Adrenal gland (tissue), 12 donors: ENCODE results near the gene SWI5. TPM values are rescaled to one million over a fixed set of nuclear protein-coding genes. Genes with fewer than 3 reads are reported as not detected.

Experiments
- DNase-seq, 7 donors: peaks; one replicate each; pipeline ENCODE4 v3.0.0-alpha.2; 2019 to 2020
- H3K27ac ChIP-seq, 5 donors: fragments of 200-600 bp; sonication (generic) in 4 of 5; 1 replicate in 3 of 5; 2 replicates in 2 of 5; pipeline versions ENCODE4 v1.5.1 to v1.8.0; 2016 to 2020; ENCODE audit warnings: mild to moderate bottlenecking in 1 of 5
- H3K27me3 ChIP-seq: fragments of 200-600 bp; 2 replicates; pipeline ENCODE4 v1.8.0; 2021
- H3K36me3 ChIP-seq, 2 donors: fragments of 200-600 bp; replicated peaks in 1 of 2; 1 replicate in 1 of 2; 2 replicates in 1 of 2; pipeline versions ENCODE4 v1.5.1 to v1.8.0; 2018 to 2022
- H3K4me1 ChIP-seq, 2 donors: fragments of 200-600 bp; replicated peaks in 1 of 2; 1 replicate in 1 of 2; 2 replicates in 1 of 2; pipeline versions ENCODE4 v1.5.1 to v1.8.0; 2018 to 2021
- H3K4me3 ChIP-seq, 4 donors: fragments of 200-600 bp; sonication (generic) in 3 of 4; one replicate each; pipeline ENCODE4 v1.5.1; 2016 to 2018
- H3K9me3 ChIP-seq, 3 donors: fragments of 200-600 bp; sonication (generic) in 1 of 3; replicated peaks in 1 of 3; 1 replicate in 2 of 3; 2 replicates in 1 of 3; pipeline versions ENCODE4 v1.5.1 to v1.8.0; 2016 to 2021
- POLR2A ChIP-seq, 2 donors: fragments of 450-650 bp; IDR thresholded peaks; one replicate each; pipeline ENCODE4 v1.6.1; 2017; ENCODE audit warnings: antibody characterized with exemption in 2 of 2, mild to moderate bottlenecking in 2 of 2, moderate library complexity in 1 of 2
- WGBS, 4 donors: extraction: QIAGEN DNeasy Blood & Tissue Kit in 2 of 4; methylation state at CpG; one replicate each; pipeline versions ENCODE4 v1.1.5 to v1.1.7; 2013 to 2017; 5-methylcytosine and 5-hydroxymethylcytosine counted together
- intact Hi-C, 2 donors: fragments of 100-400 bp; cut with DNase I; formaldehyde crosslinking; loops; one replicate each; pipeline versions ENCODE4 v1.14.1 to v1.15.0; 2022 to 2023
- polyA plus RNA-seq, 3 donors: library from polyadenylated mRNA; stranded (reverse); fragments of 200-250 nt in 2 of 3; fragments of 350-450 nt in 1 of 3; fragmentation: Illumina TruSeq in 1 of 3; extraction: RNeasy Lipid Tissue Mini Kit (QIAGEN cat#74804) in 1 of 3; gene quantifications; one replicate each; pipeline ENCODE4 v1.2.3, GENCODE V29; 2013 to 2014
- total RNA-seq, 9 donors: library from RNA; depleted of rRNA in 4 of 9; stranded (reverse); fragments of >200 nt in 4 of 9; fragments of 120-200 nt in 1 of 9; fragmentation: NEBNext Ultra II Directional in 1 of 9; extraction: Animal tissue kit (Norgen Biotek cat#: 25700) in 1 of 9; gene quantifications; one replicate each; pipeline versions ENCODE4 v1.1.0 to v1.2.4, GENCODE V29; 2013 to 2023
- TF ChIP-seq, protein P1 (sequence below), 6 experiments: fragments of 450-650 bp in 4 of 6; fragments of 200-600 bp in 2 of 6; sonication (generic) in 1 of 6; IDR thresholded peaks; 1 replicate in 5 of 6; 2 replicates in 1 of 6; pipeline versions ENCODE4 v1.5.1 to v1.8.0; 2016 to 2021; ENCODE audit warnings: antibody characterized with exemption in 6 of 6, mild to moderate bottlenecking in 2 of 6, moderate library complexity in 1 of 6
- donor health status: healthy with polysubstance abuse.
- donor health status: Bipolar disorder and iron deficiency.
- donor health status: DM: yes; HTN: yes; CAD: no.
- donor health status: DM: no; HTN: no; CAD: no.
- donor health status: DM: no; HTN: no; CAD: no.
- donor health status: DM: yes; HTN: yes; CAD: no.

Gene SWI5
- total and polyA plus RNA-seq, 12 donors: 17.7 to 58.9 (median 26.4) TPM

DNA sequence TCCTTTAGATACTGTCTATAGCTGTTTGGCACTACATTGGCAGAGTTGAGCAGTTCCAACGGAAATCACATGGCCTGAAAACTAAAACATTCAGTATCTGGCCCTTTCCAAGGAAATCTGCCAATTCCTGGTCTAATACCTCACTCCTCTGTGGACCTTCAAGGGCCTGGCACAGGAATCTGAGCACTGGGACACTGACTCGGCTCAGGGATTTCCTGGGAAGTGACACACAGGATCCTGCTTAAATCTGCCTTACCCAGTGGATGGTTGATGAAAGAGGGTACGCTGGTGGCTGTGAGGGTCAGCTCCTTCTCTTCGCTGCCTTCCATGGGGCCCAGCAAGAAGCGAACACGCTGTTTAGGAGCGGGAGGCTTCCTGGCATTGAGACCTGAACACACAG, 45.3 kb downstream of the SWI5 start:
- peaks cover 0 to 35% of the 10 kb centered on the region in 2 donors for H3K36me3 ChIP-seq
- no peak overlapping the region for H3K27ac ChIP-seq
- WGBS, 4 donors: 75 to 83% (median 78%) methylated on average over 7 of the region's 7 CpGs
- TF ChIP-seq POLR2A (IDR thresholded peaks at IDR 0.05): no peak
- TF ChIP-seq, protein P1, sequence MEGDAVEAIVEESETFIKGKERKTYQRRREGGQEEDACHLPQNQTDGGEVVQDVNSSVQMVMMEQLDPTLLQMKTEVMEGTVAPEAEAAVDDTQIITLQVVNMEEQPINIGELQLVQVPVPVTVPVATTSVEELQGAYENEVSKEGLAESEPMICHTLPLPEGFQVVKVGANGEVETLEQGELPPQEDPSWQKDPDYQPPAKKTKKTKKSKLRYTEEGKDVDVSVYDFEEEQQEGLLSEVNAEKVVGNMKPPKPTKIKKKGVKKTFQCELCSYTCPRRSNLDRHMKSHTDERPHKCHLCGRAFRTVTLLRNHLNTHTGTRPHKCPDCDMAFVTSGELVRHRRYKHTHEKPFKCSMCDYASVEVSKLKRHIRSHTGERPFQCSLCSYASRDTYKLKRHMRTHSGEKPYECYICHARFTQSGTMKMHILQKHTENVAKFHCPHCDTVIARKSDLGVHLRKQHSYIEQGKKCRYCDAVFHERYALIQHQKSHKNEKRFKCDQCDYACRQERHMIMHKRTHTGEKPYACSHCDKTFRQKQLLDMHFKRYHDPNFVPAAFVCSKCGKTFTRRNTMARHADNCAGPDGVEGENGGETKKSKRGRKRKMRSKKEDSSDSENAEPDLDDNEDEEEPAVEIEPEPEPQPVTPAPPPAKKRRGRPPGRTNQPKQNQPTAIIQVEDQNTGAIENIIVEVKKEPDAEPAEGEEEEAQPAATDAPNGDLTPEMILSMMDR (IDR thresholded peaks at IDR 0.05): no peak
- no peaks in the 10 kb centered on the region for H3K27me3 ChIP-seq
- intact Hi-C loops: no loop called here
- DNase-seq: no peak
- peaks cover 17 to 22% of the 10 kb centered on the region in 2 donors for H3K4me1 ChIP-seq
- H3K9me3 ChIP-seq: no peaks in the 10 kb centered on the region
- peak overlapping the region in 1 of 4 donors; percentile 74 for H3K4me3 ChIP-seq

DNA sequence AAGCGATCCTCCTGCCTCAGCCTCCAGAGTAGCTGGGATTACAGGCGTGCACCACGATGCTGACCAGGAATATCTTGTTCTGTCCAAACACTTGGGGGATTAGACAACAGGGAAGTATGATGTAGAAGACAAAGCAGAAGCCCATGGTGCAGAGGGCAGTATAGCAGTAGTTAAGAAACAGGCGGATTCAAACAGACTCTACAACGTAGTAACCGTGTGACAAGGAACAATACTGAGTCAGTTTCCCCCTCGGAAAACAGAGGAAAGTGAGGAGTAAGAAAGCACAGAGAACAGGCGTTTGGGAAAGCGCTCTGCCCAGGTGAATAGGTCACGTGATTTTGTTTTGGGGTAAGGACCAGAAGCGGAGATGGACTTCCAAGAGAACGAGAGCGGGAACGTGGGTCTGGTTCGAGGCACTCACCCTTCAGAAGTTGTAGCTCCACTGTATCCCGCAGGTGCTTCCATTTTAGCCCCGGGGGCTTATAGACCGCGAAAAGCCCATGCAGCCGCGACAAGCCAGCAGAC, 45.9 kb downstream of the SWI5 start:
- 1 to 3% (median 2%) methylated on average over 16 to 21 of the region's 21 CpGs for WGBS, 4 donors
- TF ChIP-seq POLR2A (IDR thresholded peaks at IDR 0.05): no peak
- TF ChIP-seq, protein P1 (IDR thresholded peaks at IDR 0.05): no peak
- Histone ChIP-seq H3K4me3 (peak overlapping the region in 3 of 4 donors; percentile 71 to 85 (median 74)), H3K27ac (peak overlapping the region in 1 of 5 donors; percentile 96), H3K4me1 (peaks cover 17 to 22% of the 10 kb centered on the region in 2 donors), H3K9me3 (no peaks in the 10 kb centered on the region), H3K27me3 (no peaks in the 10 kb centered on the region), H3K36me3 (peaks cover 0 to 35% of the 10 kb centered on the region in 2 donors)
- intact Hi-C loops: no loop called here
- DNase-seq: no peak

DNA sequence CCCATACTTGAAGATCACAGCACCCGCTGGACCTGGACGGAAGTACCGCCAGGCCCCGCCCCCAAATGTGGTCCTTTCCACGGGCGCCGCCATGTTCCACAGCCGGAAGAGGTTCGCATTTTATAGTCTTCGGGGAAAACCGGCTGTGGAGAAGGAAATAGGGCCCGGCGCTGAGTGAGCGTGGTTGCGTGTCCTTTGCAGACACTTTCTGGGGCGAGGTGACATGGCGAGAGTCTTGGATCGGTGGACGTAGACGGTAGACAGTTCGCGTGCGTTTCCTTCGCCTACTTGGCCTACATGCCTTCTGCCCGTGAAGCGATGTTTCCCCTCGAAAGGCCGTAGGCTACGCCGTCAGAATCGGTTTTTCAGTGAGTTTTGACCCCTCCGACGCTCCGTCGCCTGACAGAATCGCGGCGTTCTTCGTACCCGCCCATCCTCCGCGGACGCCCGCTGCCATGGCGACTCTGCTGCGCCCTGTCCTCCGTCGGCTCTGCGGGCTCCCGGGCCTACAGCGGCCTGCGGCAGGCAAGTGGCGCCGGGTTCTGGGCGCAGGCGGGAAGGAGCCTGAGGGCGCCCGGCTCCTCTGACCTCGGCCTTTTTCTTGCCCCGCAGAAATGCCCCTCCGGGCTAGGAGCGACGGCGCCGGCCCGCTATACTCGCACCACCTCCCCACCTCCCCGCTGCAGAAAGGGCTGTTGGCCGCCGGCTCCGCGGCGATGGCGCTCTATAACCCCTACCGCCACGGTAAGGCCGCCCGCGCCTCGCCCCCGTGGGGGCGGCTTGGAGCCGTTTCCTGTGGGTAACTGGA, 46.5 kb downstream of the SWI5 start, which contains the start of the genes COQ4 and TRUB2:
Gene COQ4, plus strand, starts transcription at position 436 of the 808 bp plus-strand sequence. Its CDS starts 20 bp downstream, at position 456.
Gene TRUB2, minus strand, starts transcription at position 44 of the 808 bp plus-strand sequence. Its CDS starts 39 bp downstream, at position 5.
- TF ChIP-seq, protein P1 (IDR thresholded peaks at IDR 0.05): no peak
- peak in 1 of 2 donors; percentile 40 for TF ChIP-seq POLR2A (IDR thresholded peaks at IDR 0.05)
- peaks cover 17 to 22% of the 10 kb centered on the region in 2 donors for H3K4me1 ChIP-seq
- H3K4me3 ChIP-seq: peak within 1 kb of the TSS; percentile 24 to 85 (median 72)
- peak within 1 kb of the TSS; percentile 77 to 96 (median 81) for H3K27ac ChIP-seq
- H3K27me3 ChIP-seq: no peaks in the 10 kb centered on the region
- peak; percentile 91 to 97 (median 94) for DNase-seq
- peaks cover 0 to 35% of the 10 kb centered on the region in 2 donors for H3K36me3 ChIP-seq
- intact Hi-C loops: no loop called here
- WGBS, 4 donors: 0 to 1% (median 0%) methylated on average over 17 to 83 of the region's 83 CpGs
- H3K9me3 ChIP-seq: no peaks in the 10 kb centered on the region

DNA sequence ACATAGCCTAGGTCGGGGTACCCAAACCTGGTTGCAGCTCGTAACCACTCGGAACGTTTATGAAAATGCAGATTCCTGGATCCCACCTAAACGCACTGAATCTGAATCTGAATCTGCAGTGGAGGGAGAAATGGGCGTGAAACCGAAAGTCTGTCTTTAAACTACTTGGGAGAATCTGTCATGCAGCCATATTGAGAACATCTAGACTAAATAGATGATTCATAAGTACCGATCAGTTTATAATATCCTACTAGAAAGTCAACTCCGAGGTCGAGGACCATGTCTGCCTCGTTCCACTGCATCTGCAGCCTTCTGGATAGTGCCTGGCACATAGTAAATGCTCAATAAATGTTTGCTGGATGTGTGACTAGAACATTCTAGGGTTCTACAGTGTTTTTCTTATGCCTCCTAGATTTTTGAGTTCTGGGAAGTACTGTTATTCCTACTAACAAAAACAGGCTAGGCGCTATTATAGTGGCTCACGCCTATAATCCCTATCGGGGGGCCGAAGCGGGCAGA, 47.2 kb downstream of the SWI5 start:
- H3K27ac ChIP-seq: peak overlapping the region in 3 of 5 donors; percentile 78 to 96 (median 93)
- 18 to 35% (median 24%) methylated on average over 9 to 16 of the region's 16 CpGs for WGBS, 4 donors
- no peaks in the 10 kb centered on the region for H3K27me3 ChIP-seq
- H3K9me3 ChIP-seq: no peaks in the 10 kb centered on the region
- DNase-seq: no peak
- H3K4me1 ChIP-seq: peaks cover 17 to 22% of the 10 kb centered on the region in 2 donors
- intact Hi-C loops: no loop called here
- peaks cover 0 to 37% of the 10 kb centered on the region in 2 donors for H3K36me3 ChIP-seq
- TF ChIP-seq, protein P1 (IDR thresholded peaks at IDR 0.05): no peak
- no peak for TF ChIP-seq POLR2A (IDR thresholded peaks at IDR 0.05)
- peak overlapping the region; percentile 24 to 85 (median 72) for H3K4me3 ChIP-seq
